Measurements from ENCODE around the gene ZNF74.

The ZNF74 gene

GRCh38 chr22:20440637-20441591, 47.0 kb downstream of the ZNF74 start:
- H3K36me3 ChIP-seq (replicated peaks in 1 of 2; ENCODE audit: control insufficient read depth in 2 of 2, insufficient read depth in 2 of 2, low read length in 2 of 2), result peaks cover 26 to 43% of the 10 kb centered on the region in 2 donors
- H3K79me1 ChIP-seq (ENCODE audit: low read depth, low read length), result no peaks in the 10 kb centered on the region
- H3K4ac ChIP-seq (ENCODE audit: low read length), result no peak overlapping the region
- no CpG with 5 or more reads among the region's 13 CpGs for WGBS, 2 donors (ENCODE audit: extremely low coverage in 2 of 2, insufficient read length in 2 of 2, insufficient replicate concordance in 1 of 2)
- H2BK12ac ChIP-seq (ENCODE audit: low read length), result no peak overlapping the region
- H3K9me3 ChIP-seq (replicated peaks in 1 of 2; ENCODE audit: control insufficient read depth in 2 of 2, insufficient read depth in 1 of 2, low read depth in 1 of 2, low read length in 2 of 2), result peaks cover 0 to 2% of the 10 kb centered on the region in 2 donors
- H3K18ac ChIP-seq (ENCODE audit: low read length), result no peak overlapping the region
- no peak overlapping the region for H2AK5ac ChIP-seq (ENCODE audit: low read depth, low read length)
- H3K4me1 ChIP-seq (ENCODE audit: control insufficient read depth in 2 of 2, insufficient read depth in 1 of 2, low read depth in 1 of 2, low read length in 2 of 2), result peaks cover 9 to 12% of the 10 kb centered on the region in 2 donors
- peak overlapping the region; percentile 67 for H3K14ac ChIP-seq (ENCODE audit: low read length)
- H3K27ac ChIP-seq (replicated peaks; ENCODE audit: low read length), result no peak overlapping the region
- H2AFZ ChIP-seq (ENCODE audit: low read length), result no peak overlapping the region
- peaks cover 0 to 33% (median 20%) of the 10 kb centered on the region in 3 experiments for H3K27me3 ChIP-seq (ENCODE audit: control insufficient read depth in 3 of 3, insufficient read depth in 3 of 3, low read depth in 1 of 3, low read length in 3 of 3)
- H3K4me3 ChIP-seq (ENCODE audit: low read length in 2 of 2), result no peak overlapping the region
- H4K91ac ChIP-seq (ENCODE audit: low read depth, low read length, poor library complexity), result no peak overlapping the region
- no peak overlapping the region for H4K8ac ChIP-seq (ENCODE audit: low read depth, low read length)
- no peak overlapping the region for H2BK120ac ChIP-seq (ENCODE audit: low read depth, low read length)
- peak overlapping the region; percentile 73 for H3K23ac ChIP-seq (ENCODE audit: low read depth, low read length, poor library complexity)
- H3K9ac ChIP-seq (ENCODE audit: low read depth, low read length, poor library complexity), result peak overlapping the region; percentile 21
- H2BK15ac ChIP-seq (ENCODE audit: low read length), result no peak overlapping the region
- H2BK5ac ChIP-seq (ENCODE audit: low read length), result peak overlapping the region; percentile 75
- DNase-seq (ENCODE audit: low spot score), result no peak
- H3K4me2 ChIP-seq (ENCODE audit: insufficient read depth, low read length, poor library complexity, severe bottlenecking), result no peak overlapping the region

DNA sequence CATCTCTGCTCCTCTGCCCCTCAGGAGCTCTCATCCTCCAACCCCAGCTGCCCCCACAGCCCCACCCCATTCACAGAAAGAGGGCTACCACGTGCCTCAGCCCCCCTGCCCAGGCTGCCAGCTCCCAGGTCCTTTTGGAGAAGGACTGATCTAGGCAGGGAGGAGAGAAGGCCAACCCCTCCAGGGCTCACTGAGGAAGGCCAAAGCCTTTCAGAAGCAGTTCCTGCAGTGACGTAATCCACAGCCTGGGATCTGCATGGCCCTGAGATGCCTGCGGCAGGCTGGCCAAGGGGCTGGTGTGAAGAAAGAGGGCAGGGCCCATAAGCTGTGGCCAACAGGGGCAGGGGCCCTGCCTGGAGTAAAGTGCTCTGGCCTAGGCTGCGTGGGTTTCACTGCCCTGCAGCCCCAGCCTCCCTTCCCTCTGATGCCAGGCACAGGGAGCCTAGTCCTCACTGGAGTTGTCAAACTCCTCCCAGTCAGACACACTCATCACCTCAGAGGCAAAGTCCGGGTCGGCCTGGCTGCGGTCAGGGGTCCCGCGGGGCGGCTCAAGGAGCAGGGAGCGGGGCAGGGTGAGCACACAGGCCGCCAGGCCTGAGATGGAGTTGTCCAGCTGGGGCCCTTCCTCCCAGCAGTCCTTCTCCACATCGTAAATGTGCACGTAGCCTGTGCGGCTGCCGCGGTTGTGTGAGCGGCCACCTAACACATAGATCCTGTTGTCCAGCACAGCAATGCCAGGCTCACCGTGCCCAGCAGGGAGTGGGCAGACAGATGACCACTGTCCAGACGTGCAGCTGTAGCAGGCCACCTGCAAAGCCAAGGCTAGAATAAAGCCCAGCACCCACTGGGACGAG, 47.9 kb downstream of the ZNF74 start:
- H3K4me2 ChIP-seq (ENCODE audit: insufficient read depth, low read length, poor library complexity, severe bottlenecking), result no peak overlapping the region
- no peak overlapping the region for H3K4ac ChIP-seq (ENCODE audit: low read length)
- no peak overlapping the region for H2AFZ ChIP-seq (ENCODE audit: low read length)
- H4K8ac ChIP-seq (ENCODE audit: low read depth, low read length), result no peak overlapping the region
- H3K4me3 ChIP-seq (ENCODE audit: low read length in 2 of 2), result no peak overlapping the region
- no peak overlapping the region for H2BK15ac ChIP-seq (ENCODE audit: low read length)
- no peak overlapping the region for H2BK5ac ChIP-seq (ENCODE audit: low read length)
- H2BK120ac ChIP-seq (ENCODE audit: low read depth, low read length), result no peak overlapping the region
- peaks cover 33 to 52% of the 10 kb centered on the region in 2 donors for H3K36me3 ChIP-seq (replicated peaks in 1 of 2; ENCODE audit: control insufficient read depth in 2 of 2, insufficient read depth in 2 of 2, low read length in 2 of 2)
- peaks cover 0 to 25% (median 15%) of the 10 kb centered on the region in 3 experiments for H3K27me3 ChIP-seq (ENCODE audit: control insufficient read depth in 3 of 3, insufficient read depth in 3 of 3, low read depth in 1 of 3, low read length in 3 of 3)
- peaks cover 6 to 11% of the 10 kb centered on the region in 2 donors for H3K4me1 ChIP-seq (ENCODE audit: control insufficient read depth in 2 of 2, insufficient read depth in 1 of 2, low read depth in 1 of 2, low read length in 2 of 2)
- peak overlapping the region; percentile 5 for H2AK5ac ChIP-seq (ENCODE audit: low read depth, low read length)
- H4K91ac ChIP-seq (ENCODE audit: low read depth, low read length, poor library complexity), result peak overlapping the region; percentile 14
- H3K79me1 ChIP-seq (ENCODE audit: low read depth, low read length), result peaks cover 2% of the 10 kb centered on the region
- H3K9me3 ChIP-seq (replicated peaks in 1 of 2; ENCODE audit: control insufficient read depth in 2 of 2, insufficient read depth in 1 of 2, low read depth in 1 of 2, low read length in 2 of 2), result peaks cover 0 to 2% of the 10 kb centered on the region in 2 donors
- no CpG with 5 or more reads among the region's 21 CpGs for WGBS, 2 donors (ENCODE audit: extremely low coverage in 2 of 2, insufficient read length in 2 of 2, insufficient replicate concordance in 1 of 2)
- no peak overlapping the region for H3K27ac ChIP-seq (replicated peaks; ENCODE audit: low read length)
- peak overlapping the region; percentile 59 for H3K23ac ChIP-seq (ENCODE audit: low read depth, low read length, poor library complexity)
- no peak overlapping the region for H2BK12ac ChIP-seq (ENCODE audit: low read length)
- peak overlapping the region; percentile 30 for H3K9ac ChIP-seq (ENCODE audit: low read depth, low read length, poor library complexity)
- H3K14ac ChIP-seq (ENCODE audit: low read length), result peak overlapping the region; percentile 8
- H3K18ac ChIP-seq (ENCODE audit: low read length), result no peak overlapping the region
- DNase-seq (ENCODE audit: low spot score), result no peak

GRCh38 chr22:20442485-20443284, 48.7 kb downstream of the ZNF74 start:
- Histone ChIP-seq H3K4me3 (ENCODE audit: low read length in 2 of 2) (no peak overlapping the region), H2BK120ac (ENCODE audit: low read depth, low read length) (no peak overlapping the region), H3K36me3 (replicated peaks in 1 of 2; ENCODE audit: control insufficient read depth in 2 of 2, insufficient read depth in 2 of 2, low read length in 2 of 2) (peaks cover 34 to 56% of the 10 kb centered on the region in 2 donors), H3K27me3 (ENCODE audit: control insufficient read depth in 3 of 3, insufficient read depth in 3 of 3, low read depth in 1 of 3, low read length in 3 of 3) (peaks cover 0 to 18% (median 9%) of the 10 kb centered on the region in 3 experiments), H3K18ac (ENCODE audit: low read length) (no peak overlapping the region), H3K4ac (ENCODE audit: low read length) (no peak overlapping the region), H2BK15ac (ENCODE audit: low read length) (no peak overlapping the region), H2BK5ac (ENCODE audit: low read length) (no peak overlapping the region), H3K4me2 (ENCODE audit: insufficient read depth, low read length, poor library complexity, severe bottlenecking) (no peak overlapping the region), H3K27ac (replicated peaks; ENCODE audit: low read length) (no peak overlapping the region), H3K23ac (ENCODE audit: low read depth, low read length, poor library complexity) (peak overlapping the region; percentile 59), H2AK5ac (ENCODE audit: low read depth, low read length) (no peak overlapping the region), H3K79me1 (ENCODE audit: low read depth, low read length) (peaks cover 2% of the 10 kb centered on the region), H4K91ac (ENCODE audit: low read depth, low read length, poor library complexity) (peak overlapping the region; percentile 14), H2AFZ (ENCODE audit: low read length) (no peak overlapping the region), H3K14ac (ENCODE audit: low read length) (no peak overlapping the region), H3K9me3 (replicated peaks in 1 of 2; ENCODE audit: control insufficient read depth in 2 of 2, insufficient read depth in 1 of 2, low read depth in 1 of 2, low read length in 2 of 2) (no peaks in the 10 kb centered on the region), H4K8ac (ENCODE audit: low read depth, low read length) (no peak overlapping the region), H3K9ac (ENCODE audit: low read depth, low read length, poor library complexity) (no peak overlapping the region), H2BK12ac (ENCODE audit: low read length) (no peak overlapping the region), H3K4me1 (ENCODE audit: control insufficient read depth in 2 of 2, insufficient read depth in 1 of 2, low read depth in 1 of 2, low read length in 2 of 2) (peaks cover 3 to 11% of the 10 kb centered on the region in 2 donors)
- no CpG with 5 or more reads among the region's 7 CpGs for WGBS, 2 donors (ENCODE audit: extremely low coverage in 2 of 2, insufficient read length in 2 of 2, insufficient replicate concordance in 1 of 2)
- DNase-seq (ENCODE audit: low spot score), result no peak
